Heart right ventricle (tissue), 16 donors: ENCODE results near the gene TMEFF1. TPM values are rescaled to one million over a fixed set of nuclear protein-coding genes. Genes with fewer than 3 reads are reported as not detected.

Experiments used
- ATAC-seq, 8 donors: fragments of 200-7000 bp; cut with Tn5 transposase; one replicate each; pipeline ENCODE4 v1.9.1; 2020; ENCODE audit warnings: mild to moderate bottlenecking in 8 of 8, moderate library complexity in 8 of 8, moderate number of reproducible peaks in 1 of 8
- DNase-seq, 2 donors: peaks; one replicate each; pipeline ENCODE4 v3.0.0-alpha.2; 2020
- H3K27ac ChIP-seq, 10 donors: fragments of 200-600 bp; sonication (generic) in 2 of 10; one replicate each; pipeline versions ENCODE4 v1.5.0 to v1.8.0; 2020 to 2022; ENCODE audit warnings: mild to moderate bottlenecking in 3 of 10
- H3K27me3 ChIP-seq, 7 donors: fragments of 200-600 bp; one replicate each; pipeline ENCODE4 v1.8.0; 2021 to 2022; ENCODE audit warnings: mild to moderate bottlenecking in 2 of 7
- H3K36me3 ChIP-seq, 9 donors: fragments of 200-600 bp; sonication (generic) in 1 of 9; one replicate each; pipeline versions ENCODE4 v1.5.0 to v1.8.0; 2020 to 2022; ENCODE audit warnings: mild to moderate bottlenecking in 2 of 9
- H3K4me1 ChIP-seq, 9 donors: fragments of 200-600 bp; sonication (generic) in 1 of 9; one replicate each; pipeline versions ENCODE4 v1.5.0 to v1.8.0; 2020 to 2022; ENCODE audit warnings: mild to moderate bottlenecking in 4 of 9
- H3K4me3 ChIP-seq, 10 donors: fragments of 200-600 bp; sonication (generic) in 2 of 10; one replicate each; pipeline versions ENCODE4 v1.5.0 to v1.8.0; 2020 to 2022; ENCODE audit warnings: mild to moderate bottlenecking in 7 of 10, moderate library complexity in 2 of 10
- H3K9me3 ChIP-seq, 11 donors: fragments of 200-600 bp in 10 of 11; sonication (generic) in 2 of 11; one replicate each; pipeline versions ENCODE4 v1.5.0 to v1.8.0; 2013 to 2022; ENCODE audit warnings: mild to moderate bottlenecking in 2 of 11, control low read depth in 1 of 11, moderate library complexity in 1 of 11
- WGBS, 2 donors: extraction: QIAGEN DNeasy Blood & Tissue Kit; methylation state at CpG; one replicate each; pipeline ENCODE4 v1.1.7; 2013; ENCODE audit warnings: inconsistent platforms in 1 of 2; 5-methylcytosine and 5-hydroxymethylcytosine counted together
- intact Hi-C, 10 donors: fragments of 100-400 bp; cut with DNase I; formaldehyde crosslinking; loops; one replicate each; pipeline versions ENCODE4 v1.11.1 to v1.14.2; 2022
- polyA plus RNA-seq, 2 donors: library from polyadenylated mRNA; stranded (reverse); fragments of 200-250 nt; gene quantifications; one replicate each; pipeline ENCODE4 v1.2.3, GENCODE V29; 2013
- total RNA-seq, 10 donors: library from RNA; stranded (reverse); fragmentation: NEBNext Ultra II Directional in 3 of 10; extraction: Animal tissue kit (Norgen Biotek cat#: 25700) in 3 of 10; gene quantifications; one replicate each; pipeline versions ENCODE4 v1.2.1 to v1.2.4, GENCODE V29; 2021 to 2023
- TF ChIP-seq, protein P1 (sequence below), 9 donors: fragments of 200-600 bp; sonication (generic) in 2 of 9; IDR thresholded peaks; one replicate each; pipeline versions ENCODE4 v1.5.0 to v1.8.0; 2021 to 2022; ENCODE audit warnings: antibody characterized with exemption in 9 of 9, mild to moderate bottlenecking in 5 of 9, moderate library complexity in 1 of 9
- donor health status: Arrhythmogenic right ventricular cardiomyopathy.
- donor health status: ischemic (EF 13 %, LVEDD 7.1; RV severe dilation, severe dysfunction).
- donor health status: healthy with polysubstance abuse.
- donor health status: DM: no; HTN: yes; CAD: no.
- donor health status: DM: no; HTN: no; CAD: no.
- donor health status: ischemic (EF 25% LVEDD 6.9; RV normal size, moderate dysfunction).
- donor health status: ischemic (EF 25% LVEDD 5.7; RV mildly dilated, moderate dysfunction).
- donor health status: healthy.
- donor health status: DM: yes; HTN: yes; CAD: no.
- donor health status: Ischemic cardiomyopathy.
- donor health status: ischemic (EF 35%, LVEDD 5.7; RV mildly dilated, moderate dysfunction).
- donor health status: nonischemic (EF 11% LVEDD 7.7; RV severe dilation, severe dysfunction).
- donor health status: DM: yes; HTN: yes; CAD: no.
- donor health status: PGD.
- donor health status: ischemic (EF 29% LVEDD 5.4; RV normal size, mild dysfunction).
- donor health status: nonischemic (EF 23%, LVEDD 6.1; RV moderate dilation, normal function).

The TMEFF1 gene
- total and polyA plus RNA-seq, 12 donors, result 0.03 to 0.60 (median 0.18) TPM; not detected in 7

DNA sequence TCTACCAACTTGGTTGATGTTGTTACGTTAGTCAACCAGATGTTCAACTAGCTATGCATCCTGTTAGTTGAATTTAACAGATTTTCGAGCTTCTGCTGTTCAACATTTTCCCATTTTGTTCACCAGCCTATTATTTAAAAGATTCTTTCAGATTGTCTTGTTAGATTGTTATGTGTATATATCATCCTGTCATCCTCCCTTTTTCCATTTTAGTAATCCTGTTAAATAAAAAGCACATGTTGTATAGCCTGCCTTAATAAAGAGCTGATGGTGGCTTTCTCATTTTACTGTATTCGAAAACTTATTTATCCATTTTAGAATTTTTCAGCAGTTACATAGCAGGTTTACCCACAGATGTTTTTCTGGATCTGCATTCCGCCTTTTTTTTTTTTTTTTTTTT, 4.3 kb downstream of the TMEFF1 start:
- peaks cover 0 to 27% (median 0%) of the 10 kb centered on the region in 7 donors for H3K27me3 ChIP-seq
- intact Hi-C loops, result no loop called here
- H3K36me3 ChIP-seq, result no peaks in the 10 kb centered on the region
- peaks cover 0 to 9% (median 0%) of the 10 kb centered on the region in 11 donors for H3K9me3 ChIP-seq
- DNase-seq, result no peak
- ATAC-seq, result no peak
- WGBS, 2 donors, result 97 to 98% methylated on average over 4 of the region's 4 CpGs
- H3K4me3 ChIP-seq, result no peak overlapping the region
- no peak overlapping the region for H3K27ac ChIP-seq
- peaks cover 0 to 9% (median 0%) of the 10 kb centered on the region in 9 donors for H3K4me1 ChIP-seq
- TF ChIP-seq, protein P1, sequence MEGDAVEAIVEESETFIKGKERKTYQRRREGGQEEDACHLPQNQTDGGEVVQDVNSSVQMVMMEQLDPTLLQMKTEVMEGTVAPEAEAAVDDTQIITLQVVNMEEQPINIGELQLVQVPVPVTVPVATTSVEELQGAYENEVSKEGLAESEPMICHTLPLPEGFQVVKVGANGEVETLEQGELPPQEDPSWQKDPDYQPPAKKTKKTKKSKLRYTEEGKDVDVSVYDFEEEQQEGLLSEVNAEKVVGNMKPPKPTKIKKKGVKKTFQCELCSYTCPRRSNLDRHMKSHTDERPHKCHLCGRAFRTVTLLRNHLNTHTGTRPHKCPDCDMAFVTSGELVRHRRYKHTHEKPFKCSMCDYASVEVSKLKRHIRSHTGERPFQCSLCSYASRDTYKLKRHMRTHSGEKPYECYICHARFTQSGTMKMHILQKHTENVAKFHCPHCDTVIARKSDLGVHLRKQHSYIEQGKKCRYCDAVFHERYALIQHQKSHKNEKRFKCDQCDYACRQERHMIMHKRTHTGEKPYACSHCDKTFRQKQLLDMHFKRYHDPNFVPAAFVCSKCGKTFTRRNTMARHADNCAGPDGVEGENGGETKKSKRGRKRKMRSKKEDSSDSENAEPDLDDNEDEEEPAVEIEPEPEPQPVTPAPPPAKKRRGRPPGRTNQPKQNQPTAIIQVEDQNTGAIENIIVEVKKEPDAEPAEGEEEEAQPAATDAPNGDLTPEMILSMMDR (IDR thresholded peaks at IDR 0.05), result no peak

DNA sequence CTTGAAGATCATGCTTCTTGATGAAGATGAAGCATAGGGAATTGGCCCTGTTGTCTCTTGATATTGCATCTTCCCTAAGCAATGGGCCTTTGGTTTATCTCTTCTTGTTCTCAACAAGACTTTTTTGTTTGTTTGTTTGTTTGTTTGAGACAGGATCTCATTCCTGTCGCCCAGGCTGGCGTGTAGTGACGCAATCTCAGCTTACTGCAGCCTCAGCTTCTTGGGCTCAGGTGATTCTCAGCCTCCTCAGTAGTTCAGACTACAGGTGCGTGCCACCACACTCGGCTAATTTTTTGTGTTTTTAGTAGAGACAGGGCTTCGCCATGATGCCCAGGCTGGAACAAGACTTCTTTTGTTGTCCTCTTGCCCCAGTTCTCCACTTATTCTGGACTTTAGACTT, 5.2 kb downstream of the TMEFF1 start:
- Histone ChIP-seq H3K4me3 (no peak overlapping the region), H3K36me3 (no peaks in the 10 kb centered on the region), H3K27ac (no peak overlapping the region), H3K4me1 (peaks cover 0 to 9% (median 0%) of the 10 kb centered on the region in 9 donors), H3K27me3 (peaks cover 0 to 20% (median 0%) of the 10 kb centered on the region in 7 donors), H3K9me3 (peaks cover 0 to 9% (median 0%) of the 10 kb centered on the region in 11 donors)
- intact Hi-C loops, result no loop called here
- DNase-seq (no peak), ATAC-seq (no peak)
- 94 to 95% methylated on average over 6 of the region's 6 CpGs for WGBS, 2 donors
- TF ChIP-seq, protein P1 (IDR thresholded peaks at IDR 0.05), result no peak

DNA sequence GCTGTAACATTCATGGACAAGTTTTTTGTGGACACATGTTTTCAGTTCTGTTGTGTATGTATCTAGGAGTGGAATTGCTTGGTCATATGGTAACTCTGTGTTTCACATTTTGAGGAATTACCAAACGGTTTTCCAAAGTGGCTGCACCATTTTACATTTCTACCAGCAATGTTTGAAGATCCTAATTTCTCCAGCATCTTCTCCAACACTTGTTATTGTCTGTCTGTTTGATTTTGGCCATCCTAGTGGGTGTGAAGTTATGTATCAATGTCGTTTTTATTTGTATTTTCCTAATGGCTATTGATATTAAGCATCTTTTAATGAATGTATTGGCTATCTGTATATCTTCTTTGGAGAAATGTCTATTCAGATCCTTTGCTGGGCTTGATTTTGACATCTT, 6.9 kb downstream of the TMEFF1 start:
- no peaks in the 10 kb centered on the region for H3K4me1 ChIP-seq
- H3K36me3 ChIP-seq, result no peaks in the 10 kb centered on the region
- WGBS, 2 donors, result 84 to 87% methylated on average over 2 of the region's 2 CpGs
- ATAC-seq (no peak), DNase-seq (no peak)
- TF ChIP-seq, protein P1 (IDR thresholded peaks at IDR 0.05), result no peak
- no peak overlapping the region for H3K4me3 ChIP-seq
- H3K27ac ChIP-seq, result no peak overlapping the region
- intact Hi-C loops, result no loop called here
- H3K9me3 ChIP-seq, result peaks cover 0 to 9% (median 0%) of the 10 kb centered on the region in 11 donors
- peaks cover 0 to 4% (median 0%) of the 10 kb centered on the region in 7 donors for H3K27me3 ChIP-seq

DNA sequence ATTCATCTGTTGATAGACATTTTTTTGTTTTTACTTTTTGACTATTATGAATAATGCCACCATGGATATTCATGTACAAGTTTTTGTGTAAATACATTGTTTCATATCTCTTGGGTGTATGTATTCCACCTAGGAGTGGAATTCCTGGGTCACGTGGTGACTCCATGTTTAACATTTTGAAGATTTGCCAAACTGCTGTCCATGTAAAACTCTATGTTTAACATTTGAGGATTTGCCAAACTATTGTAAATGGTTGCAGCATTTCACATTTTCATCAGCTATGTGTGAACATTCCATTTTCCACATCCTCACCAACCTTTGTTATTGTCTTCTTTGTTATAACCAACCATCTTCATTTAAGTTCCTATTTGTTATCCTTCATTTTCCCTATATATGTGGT, 12.2 kb downstream of the TMEFF1 start:
- Histone ChIP-seq H3K27me3 (no peaks in the 10 kb centered on the region), H3K4me3 (no peak overlapping the region), H3K27ac (no peak overlapping the region), H3K4me1 (no peaks in the 10 kb centered on the region), H3K9me3 (no peaks in the 10 kb centered on the region), H3K36me3 (no peaks in the 10 kb centered on the region)
- ATAC-seq (no peak), DNase-seq (no peak)
- intact Hi-C loops, result loop anchor here in 1 of 10 donors (5.0 kb wide), 1 partner anchor 112 kb away; no protein-coding TSS in a partner anchor
- 62 to 67% methylated on average over 1 of the region's 1 CpG for WGBS, 2 donors
- TF ChIP-seq, protein P1 (IDR thresholded peaks at IDR 0.05), result no peak
